WTC11 (cell line): ENCODE data around the gene PIM2. TPM values are rescaled to one million over a fixed set of nuclear protein-coding genes. Genes with fewer than 3 reads are reported as not detected.
"Not testable (repeated sequence)": the region's sequence is repeated elsewhere in the genome, so short reads cannot be mapped to it uniquely, and the experiment has no call there.

Experiments used
- ATAC-seq: fragments of 200-7000 bp; cut with Tn5 transposase; 2 replicates; pipeline ENCODE4 v1.10.0; 2021; ENCODE audit warnings: mild to moderate bottlenecking, moderate library complexity
- CTCF ChIA-PET: fragments of 300-600 bp; sonication (Branson Sonifier 250); formaldehyde crosslinking; loops from one replicate; lab custom pipeline; 2021; ENCODE audit warnings: antibody characterized with exemption; lab: Charles Lee
- POLR2A ChIA-PET: fragments of 350-600 bp; sonication (Branson Sonifier 250); formaldehyde crosslinking; loops from one replicate; lab custom pipeline; 2021; ENCODE audit warnings: antibody characterized with exemption; lab: Charles Lee
- DNase-seq: peaks from one replicate; pipeline ENCODE4 v3.0.0; 2021; ENCODE audit warnings: low spot score
- H3K27ac Mint-ChIP-seq: 2 replicates; pipeline ENCODE4 v1.8.0; 2021; ENCODE audit warnings: mixed read lengths
- H3K27me3 Mint-ChIP-seq: 2 replicates; pipeline ENCODE4 v1.8.0; 2021; ENCODE audit warnings: low read depth, mild to moderate bottlenecking, moderate library complexity, mixed read lengths
- H3K36me3 Mint-ChIP-seq: 2 replicates; pipeline ENCODE4 v1.8.0; 2021; ENCODE audit warnings: mixed read lengths
- H3K4me1 Mint-ChIP-seq: 2 replicates; pipeline ENCODE4 v1.8.0; 2022; ENCODE audit warnings: mixed read lengths
- H3K4me3 Mint-ChIP-seq: 2 replicates; pipeline ENCODE4 v1.8.0; 2021; ENCODE audit warnings: mild to moderate bottlenecking, moderate library complexity, mixed read lengths
- H3K9me3 Mint-ChIP-seq: 2 replicates; pipeline ENCODE4 v1.8.0; 2021; ENCODE audit warnings: mixed read lengths
- CTCF ChIP-seq: fragments of 200-600 bp; IDR thresholded peaks from 2 replicates; pipeline ENCODE4 v1.8.0; 2022; ENCODE audit warnings: antibody characterized with exemption
- ERG ChIP-seq: fragments of 250-450 bp; sonication (Bioruptor Pico); IDR thresholded peaks from 2 replicates; pipeline ENCODE4 v1.8.0; 2021; ENCODE audit warnings: mild to moderate bottlenecking
- FOXP4 ChIP-seq: sonication (generic); formaldehyde crosslinking; IDR thresholded peaks from 2 replicates; pipeline ENCODE4 v1.8.0; 2022; ENCODE audit warnings: mild to moderate bottlenecking, missing genetic modification reagents
- JUN ChIP-seq: sonication (generic); formaldehyde crosslinking; IDR thresholded peaks from 2 replicates; pipeline ENCODE4 v1.8.0; 2023; ENCODE audit warnings: mild to moderate bottlenecking, missing genetic modification reagents
- MLX ChIP-seq: sonication (generic); formaldehyde crosslinking; IDR thresholded peaks from 2 replicates; pipeline ENCODE4 v1.8.1; 2023; ENCODE audit warnings: mild to moderate bottlenecking, missing genetic modification reagents, moderate library complexity
- MYBL2 ChIP-seq: sonication (generic); formaldehyde crosslinking; IDR thresholded peaks from 2 replicates; pipeline ENCODE4 v1.8.1; 2023; ENCODE audit warnings: mild to moderate bottlenecking, moderate library complexity, missing genetic modification reagents
- NR3C1 ChIP-seq: sonication (generic); formaldehyde crosslinking; conservative IDR thresholded peaks from 2 replicates; pipeline ENCODE4 v1.8.1; 2023; ENCODE audit warnings: low read depth, mild to moderate bottlenecking, missing genetic modification reagents
- STAT6 ChIP-seq: sonication (generic); formaldehyde crosslinking; conservative IDR thresholded peaks from 2 replicates; pipeline ENCODE4 v1.8.1; 2023; ENCODE audit warnings: mild to moderate bottlenecking, low read depth, missing genetic modification reagents, moderate library complexity
- TP53 ChIP-seq: sonication (generic); formaldehyde crosslinking; IDR thresholded peaks from 2 replicates; pipeline ENCODE4 v1.8.1; 2023; ENCODE audit warnings: mild to moderate bottlenecking, missing genetic modification reagents
- ZNF121 ChIP-seq: sonication (generic); formaldehyde crosslinking; IDR thresholded peaks from 2 replicates; pipeline ENCODE4 v1.8.0; 2023; ENCODE audit warnings: missing genetic modification reagents
- ZNF219 ChIP-seq: sonication (generic); formaldehyde crosslinking; IDR thresholded peaks from 2 replicates; pipeline ENCODE4 v1.8.0; 2023; ENCODE audit warnings: missing genetic modification reagents, mild to moderate bottlenecking, borderline replicate concordance
- ZNF317 ChIP-seq: sonication (generic); formaldehyde crosslinking; IDR thresholded peaks from 2 replicates; pipeline ENCODE4 v1.8.1; 2023; ENCODE audit warnings: low read depth, mild to moderate bottlenecking, moderate library complexity, missing genetic modification reagents, borderline replicate concordance
- ZNF416 ChIP-seq: fragments of 250-450 bp; sonication (Bioruptor Pico); IDR thresholded peaks from 2 replicates; pipeline ENCODE4 v1.9.0; 2021; ENCODE audit warnings: mild to moderate bottlenecking, inconsistent platforms
- ZNF671 ChIP-seq: fragments of 250-450 bp; sonication (Bioruptor Pico); IDR thresholded peaks from 2 replicates; pipeline ENCODE4 v1.8.0; 2021; ENCODE audit warnings: mild to moderate bottlenecking
- total RNA-seq: library from RNA; stranded (reverse); gene quantifications from 3 replicates; pipeline ENCODE4 v1.2.3, GENCODE V29; 2021
- TF ChIP-seq, protein P1 (sequence below): sonication (generic); formaldehyde crosslinking; IDR thresholded peaks from 2 replicates; pipeline ENCODE4 v1.8.0; 2022; ENCODE audit warnings: mild to moderate bottlenecking, missing genetic modification reagents
- TF ChIP-seq, protein P2 (sequence below): sonication (generic); formaldehyde crosslinking; conservative IDR thresholded peaks from 2 replicates; pipeline ENCODE4 v1.8.1; 2022; ENCODE audit warnings: mild to moderate bottlenecking, missing genetic modification reagents
- TF ChIP-seq, protein P3 (sequence below): fragments of 250-450 bp; sonication (Bioruptor Pico); IDR thresholded peaks from 2 replicates; pipeline ENCODE4 v2.1.2; 2022; ENCODE audit warnings: mild to moderate bottlenecking, moderate library complexity
- TF ChIP-seq, protein P4 (sequence below): fragments of 250-450 bp; sonication (Bioruptor Pico); IDR thresholded peaks from 2 replicates; pipeline ENCODE4 v1.9.0; 2021; ENCODE audit warnings: moderate library complexity, mild to moderate bottlenecking, inconsistent platforms, borderline replicate concordance
- TF ChIP-seq, protein P5 (sequence below): sonication (generic); formaldehyde crosslinking; IDR thresholded peaks from 2 replicates; pipeline ENCODE4 v1.8.1; 2022; ENCODE audit warnings: low read depth, mild to moderate bottlenecking, moderate library complexity, missing genetic modification reagents, borderline replicate concordance

Gene PIM2
- total RNA-seq, 1 experiment from 2014 or later = 146 TPM

- TF ChIP-seq ERG (CRISPR knock-in tag) (no peak), CTCF (no peak), JUN (no peak), ZNF317 (CRISPR knock-in tag) (no peak), MYBL2 (CRISPR knock-in tag) (no peak), STAT6 (CRISPR knock-in tag) (no peak), ZNF416 (CRISPR knock-in tag) (no peak)
- TF ChIP-seq, protein P1, sequence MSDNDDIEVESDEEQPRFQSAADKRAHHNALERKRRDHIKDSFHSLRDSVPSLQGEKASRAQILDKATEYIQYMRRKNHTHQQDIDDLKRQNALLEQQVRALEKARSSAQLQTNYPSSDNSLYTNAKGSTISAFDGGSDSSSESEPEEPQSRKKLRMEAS = no peak
Observed at GRCh38 chrX:48890296-48890925, 28.4 kb downstream of the PIM2 start (continued).

GRCh38 chrX:48886586-48886985 is 32.2 kb downstream of the PIM2 start:
- POLR2A ChIA-PET, DNase-seq, H3K27ac Mint-ChIP-seq, H3K9me3 Mint-ChIP-seq, H3K4me3 Mint-ChIP-seq, ATAC-seq, H3K36me3 Mint-ChIP-seq, H3K27me3 Mint-ChIP-seq, CTCF ChIA-PET: not testable (repeated sequence)
- peaks cover 11% of the 10 kb centered on the region for H3K4me1 Mint-ChIP-seq

DNA sequence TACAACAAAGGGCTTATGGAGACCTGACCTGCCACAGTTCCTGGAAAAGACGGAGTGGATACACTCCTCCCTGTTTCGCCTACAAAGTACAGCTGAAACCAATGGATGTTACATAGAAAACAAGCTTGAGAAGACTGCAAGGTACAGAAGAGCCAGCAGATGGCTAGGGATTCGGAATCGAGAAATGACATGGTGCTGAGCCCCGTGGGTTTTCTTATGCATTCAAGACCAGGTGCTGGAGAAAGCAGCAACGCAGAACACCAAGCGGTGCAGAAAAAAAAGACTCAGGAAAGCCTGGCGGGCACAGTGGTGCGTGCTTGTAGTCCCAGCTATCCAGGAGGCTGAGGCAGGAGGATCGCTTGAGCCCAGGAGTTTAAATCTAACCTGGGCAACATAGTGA is 35.1 kb downstream of the PIM2 start:
- Mint-ChIP-seq H3K36me3 (no peaks in the 10 kb centered on the region), H3K9me3 (no peaks in the 10 kb centered on the region), H3K27ac (no peak overlapping the region), H3K4me1 (no peaks in the 10 kb centered on the region), H3K4me3 (no peak overlapping the region), H3K27me3 (no peaks in the 10 kb centered on the region; the same call in 1 of the 2 replicates)
- TF ChIP-seq, protein P2, sequence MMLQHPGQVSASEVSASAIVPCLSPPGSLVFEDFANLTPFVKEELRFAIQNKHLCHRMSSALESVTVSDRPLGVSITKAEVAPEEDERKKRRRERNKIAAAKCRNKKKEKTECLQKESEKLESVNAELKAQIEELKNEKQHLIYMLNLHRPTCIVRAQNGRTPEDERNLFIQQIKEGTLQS (CRISPR knock-in tag) = no peak
- TF ChIP-seq NR3C1 (CRISPR knock-in tag) (no peak), ZNF121 (no peak), TP53 (CRISPR knock-in tag) (no peak), MLX (no peak), ZNF219 (no peak), ZNF671 (no peak), FOXP4 (CRISPR knock-in tag) (no peak)
- TF ChIP-seq, protein P3, sequence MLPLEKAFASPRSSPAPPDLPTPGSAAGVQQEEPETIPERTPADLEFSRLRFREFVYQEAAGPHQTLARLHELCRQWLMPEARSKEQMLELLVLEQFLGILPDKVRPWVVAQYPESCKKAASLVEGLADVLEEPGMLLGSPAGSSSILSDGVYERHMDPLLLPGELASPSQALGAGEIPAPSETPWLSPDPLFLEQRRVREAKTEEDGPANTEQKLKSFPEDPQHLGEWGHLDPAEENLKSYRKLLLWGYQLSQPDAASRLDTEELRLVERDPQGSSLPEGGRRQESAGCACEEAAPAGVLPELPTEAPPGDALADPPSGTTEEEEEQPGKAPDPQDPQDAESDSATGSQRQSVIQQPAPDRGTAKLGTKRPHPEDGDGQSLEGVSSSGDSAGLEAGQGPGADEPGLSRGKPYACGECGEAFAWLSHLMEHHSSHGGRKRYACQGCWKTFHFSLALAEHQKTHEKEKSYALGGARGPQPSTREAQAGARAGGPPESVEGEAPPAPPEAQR (CRISPR knock-in tag) = no peak
- TF ChIP-seq, protein P4, sequence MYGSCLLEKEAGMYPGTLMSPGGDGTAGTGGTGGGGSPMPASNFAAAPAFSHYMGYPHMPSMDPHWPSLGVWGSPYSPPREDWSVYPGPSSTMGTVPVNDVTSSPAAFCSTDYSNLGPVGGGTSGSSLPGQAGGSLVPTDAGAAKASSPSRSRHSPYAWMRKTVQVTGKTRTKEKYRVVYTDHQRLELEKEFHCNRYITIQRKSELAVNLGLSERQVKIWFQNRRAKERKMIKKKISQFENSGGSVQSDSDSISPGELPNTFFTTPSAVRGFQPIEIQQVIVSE (CRISPR knock-in tag) = no peak
- TF ChIP-seq, protein P5, sequence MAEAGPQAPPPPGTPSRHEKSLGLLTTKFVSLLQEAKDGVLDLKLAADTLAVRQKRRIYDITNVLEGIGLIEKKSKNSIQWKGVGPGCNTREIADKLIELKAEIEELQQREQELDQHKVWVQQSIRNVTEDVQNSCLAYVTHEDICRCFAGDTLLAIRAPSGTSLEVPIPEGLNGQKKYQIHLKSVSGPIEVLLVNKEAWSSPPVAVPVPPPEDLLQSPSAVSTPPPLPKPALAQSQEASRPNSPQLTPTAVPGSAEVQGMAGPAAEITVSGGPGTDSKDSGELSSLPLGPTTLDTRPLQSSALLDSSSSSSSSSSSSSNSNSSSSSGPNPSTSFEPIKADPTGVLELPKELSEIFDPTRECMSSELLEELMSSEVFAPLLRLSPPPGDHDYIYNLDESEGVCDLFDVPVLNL (CRISPR knock-in tag) = no peak
- POLR2A ChIA-PET = no interaction called here
- DNase-seq (no peak), ATAC-seq (no peak)
- CTCF ChIA-PET = no interaction called here
